ENCODE data around the gene LTBP1. TPM values are rescaled to one million over a fixed set of nuclear protein-coding genes. Genes with fewer than 3 reads are reported as not detected.

The LTBP1 gene
- total RNA-seq, 1 donor from 2014 or later: 43.9 TPM

- TF ChIP-seq CTCF (conservative IDR thresholded peaks at IDR 0.05; ENCODE audit: low read depth, low read length): no peak
- H3K4me3 ChIP-seq (ENCODE audit: low read depth, low read length): no peak overlapping the region
- DNase-seq (ENCODE audit: low read depth): no peak
These were observed 62.5 kb downstream of the LTBP1 start for GRCh38 chr2:33009249-33009648.

- no peak overlapping the region for H3K4me3 ChIP-seq (ENCODE audit: low read depth, low read length)
- no peak for TF ChIP-seq CTCF (conservative IDR thresholded peaks at IDR 0.05; ENCODE audit: low read depth, low read length)
- DNase-seq (ENCODE audit: low read depth): no peak
These were observed 64.6 kb downstream of the LTBP1 start for GRCh38 chr2:33011373-33011772.

GRCh38 chr2:33011941-33012340 is 65.2 kb downstream of the LTBP1 start:
- no peak for DNase-seq (ENCODE audit: low read depth)
- no peak overlapping the region for H3K4me3 ChIP-seq (ENCODE audit: low read depth, low read length)
- TF ChIP-seq CTCF (conservative IDR thresholded peaks at IDR 0.05; ENCODE audit: low read depth, low read length): no peak

GRCh38 chr2:33013684-33014110 is 66.9 kb downstream of the LTBP1 start:
- no peak for TF ChIP-seq CTCF (conservative IDR thresholded peaks at IDR 0.05; ENCODE audit: low read depth, low read length)
- DNase-seq (ENCODE audit: low read depth): no peak
- no peak overlapping the region for H3K4me3 ChIP-seq (ENCODE audit: low read depth, low read length)

- H3K4me3 ChIP-seq (ENCODE audit: low read depth, low read length): no peak overlapping the region
- no peak for DNase-seq (ENCODE audit: low read depth)
- no peak for TF ChIP-seq CTCF (conservative IDR thresholded peaks at IDR 0.05; ENCODE audit: low read depth, low read length)
These were observed 67.5 kb downstream of the LTBP1 start for GRCh38 chr2:33014268-33014667.

- no peak for TF ChIP-seq CTCF (conservative IDR thresholded peaks at IDR 0.05; ENCODE audit: low read depth, low read length)
- DNase-seq (ENCODE audit: low read depth): peak; percentile 70
These were observed 68.8 kb downstream of the LTBP1 start for GRCh38 chr2:33015421-33016142.

GRCh38 chr2:33018271-33018670 is 71.5 kb downstream of the LTBP1 start:
- TF ChIP-seq CTCF (conservative IDR thresholded peaks at IDR 0.05; ENCODE audit: low read depth, low read length): no peak
- no peak for DNase-seq (ENCODE audit: low read depth)
- no peak overlapping the region for H3K4me3 ChIP-seq (ENCODE audit: low read depth, low read length)

More at GRCh38 chr2:33015421-33016142, 68.8 kb downstream of the LTBP1 start:
- no peak overlapping the region for H3K4me3 ChIP-seq (ENCODE audit: low read depth, low read length)
